ENCODE data around the gene ALX4.

GRCh38 chr11:44235765-44236201 lies 74.2 kb downstream of the ALX4 start:
- TF ChIP-seq CTCF (IDR thresholded peaks at IDR 0.05; ENCODE audit: extremely low read depth in 1 of 2, insufficient read depth in 1 of 2, low read depth in 1 of 2, low read length in 2 of 2) (no peak), POLR2AphosphoS5 (IDR thresholded peaks at IDR 0.05; ENCODE audit: insufficient read depth, low read depth, low read length) (no peak), POLR2A (IDR thresholded peaks at IDR 0.05; ENCODE audit: low read depth, low read length) (no peak), GATA2 (IDR thresholded peaks at IDR 0.05; ENCODE audit: insufficient read depth, insufficient read length, low read depth, low read length) (no peak), EZH2 (IDR thresholded peaks at IDR 0.05; ENCODE audit: borderline replicate concordance, low read depth, low read length, severe bottlenecking) (no peak), FOS (IDR thresholded peaks at IDR 0.05; ENCODE audit: borderline replicate concordance, insufficient read depth, low read length) (no peak), JUN (IDR thresholded peaks at IDR 0.05; ENCODE audit: borderline replicate concordance, insufficient read depth, insufficient read length, low read depth) (no peak), MYC (IDR thresholded peaks at IDR 0.05; ENCODE audit: low read depth, low read length) (no peak)
- TF ChIP-seq, protein P1, sequence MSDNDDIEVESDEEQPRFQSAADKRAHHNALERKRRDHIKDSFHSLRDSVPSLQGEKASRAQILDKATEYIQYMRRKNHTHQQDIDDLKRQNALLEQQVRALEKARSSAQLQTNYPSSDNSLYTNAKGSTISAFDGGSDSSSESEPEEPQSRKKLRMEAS (IDR thresholded peaks at IDR 0.05; ENCODE audit: insufficient read depth, insufficient read length), result no peak

All from endothelial cell of umbilical vein (primary cell).